Stimulated activated CD8-positive, alpha-beta memory T cell treated with anti-CD3 and anti-CD28 coated beads, Interleukin-7, amount 100 ng/mL, for 24 hours (primary cell): ENCODE results near the gene DPP4.
A peak's percentile ranks its signal among the peaks of the same experiment; 100 is the strongest.

Experiments
- DNase-seq: peaks from one replicate; pipeline ENCODE4 v3.0.0-alpha.2; 2020; ENCODE audit warnings: low read depth

The DPP4 gene

DNA sequence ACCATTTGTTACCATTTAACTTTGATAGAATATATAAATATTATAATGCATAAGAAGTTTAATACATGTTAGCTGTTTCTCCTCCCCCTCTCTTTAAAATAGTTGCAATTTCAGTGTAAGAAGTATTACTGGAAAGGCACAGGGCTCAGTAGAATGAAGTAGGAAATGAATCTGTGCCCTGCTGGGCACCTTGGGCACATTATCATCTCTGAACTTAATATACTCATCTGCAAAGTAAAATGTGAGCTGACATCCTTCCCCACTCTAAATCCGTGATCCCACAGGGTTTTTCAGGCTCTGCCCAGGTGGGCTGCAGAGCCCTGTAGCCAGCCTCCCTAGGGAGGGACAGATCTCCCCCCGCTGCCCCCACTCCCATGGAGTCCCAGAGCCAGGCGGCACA, 56.8 kb downstream of the DPP4 start:
- no peak for DNase-seq

GRCh38 chr2:162016080-162016479, 57.9 kb downstream of the DPP4 start:
- no peak for DNase-seq

GRCh38 chr2:162014751-162015150, 59.3 kb downstream of the DPP4 start:
- no peak for DNase-seq

DNA sequence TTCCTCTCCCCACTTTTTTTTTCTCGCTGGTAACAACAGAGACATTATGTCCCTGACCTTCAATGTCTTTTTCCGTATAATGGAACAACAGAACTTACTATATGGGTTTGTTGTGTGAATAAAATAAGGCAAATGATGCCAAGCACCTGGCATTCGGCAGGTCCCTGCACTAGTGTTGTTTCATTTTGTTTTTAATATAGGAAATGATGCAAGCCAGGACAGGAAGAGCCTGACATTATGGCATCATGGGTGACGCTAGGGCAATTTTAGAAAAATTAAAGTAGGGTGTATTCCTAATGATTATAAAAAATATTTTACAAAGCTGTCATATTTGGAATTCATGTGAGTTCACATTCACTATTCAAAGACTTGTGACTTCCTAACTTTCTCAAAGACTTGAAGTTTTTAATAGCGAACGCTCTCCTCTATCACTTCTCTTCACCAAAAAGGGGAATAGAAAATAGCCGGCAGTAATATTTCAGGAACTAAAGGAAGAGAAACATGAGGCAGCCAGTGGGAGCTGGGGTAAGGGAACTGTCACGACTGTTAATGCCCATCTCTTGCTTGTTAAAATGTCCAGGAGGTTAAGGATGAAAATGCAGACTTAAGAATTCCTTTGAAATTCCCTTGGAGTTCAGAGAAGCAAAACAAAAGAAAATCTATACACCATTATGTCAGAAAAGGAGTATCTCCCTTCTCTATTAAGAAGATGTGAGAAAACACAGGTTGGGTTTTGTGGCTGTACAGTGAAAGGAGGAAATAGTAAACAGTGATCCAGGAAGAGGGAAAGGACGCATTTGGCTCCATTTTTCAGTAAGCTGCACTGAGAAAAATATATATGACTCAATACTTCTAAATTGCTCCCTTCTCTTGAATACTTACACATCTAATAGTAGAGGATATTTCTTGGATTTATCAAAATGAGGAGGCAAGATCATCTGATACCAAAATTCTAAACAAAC, 60.2 kb downstream of the DPP4 start:
- DNase-seq, result no peak

- no peak for DNase-seq
Measured at GRCh38 chr2:162012565-162013058, 61.4 kb downstream of the DPP4 start.

DNA sequence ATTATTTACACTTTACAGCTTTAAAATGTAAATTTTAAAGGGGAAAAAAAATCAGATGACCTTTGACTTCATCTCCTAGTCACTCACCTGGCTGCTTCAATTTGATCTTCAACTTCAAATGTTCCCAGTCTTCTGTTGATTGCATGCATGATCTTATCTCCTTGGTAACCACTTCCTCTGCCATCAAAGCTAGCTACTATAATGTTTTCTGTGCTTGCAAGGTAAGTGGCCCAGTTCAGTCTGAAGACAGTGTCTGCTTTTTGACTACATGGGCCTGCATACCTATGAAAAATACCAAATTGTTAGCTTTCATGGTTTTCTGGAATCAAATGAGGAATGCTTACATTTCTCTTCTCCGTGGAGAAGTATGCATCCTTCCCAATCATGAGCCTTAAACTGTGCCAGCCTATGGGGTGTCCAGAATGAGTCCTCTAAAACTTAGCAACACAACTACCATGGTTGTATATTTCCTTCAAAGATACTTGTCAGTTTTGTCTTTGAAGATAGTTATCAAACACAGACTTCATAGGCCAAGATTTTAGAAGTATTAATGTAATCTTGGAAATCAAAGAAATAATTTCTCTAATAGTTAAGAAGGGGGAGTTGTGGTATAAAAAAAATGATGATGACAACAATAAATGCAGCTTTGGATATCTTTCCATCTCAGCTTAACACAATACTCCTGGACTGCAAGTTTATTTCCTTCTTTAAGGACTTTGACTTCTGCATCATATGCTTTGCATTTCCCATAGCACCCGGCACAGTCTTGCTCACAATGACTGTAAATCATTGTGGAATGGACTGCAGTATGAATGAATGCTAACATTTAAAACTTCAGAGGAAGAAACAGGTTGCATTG, 62.1 kb downstream of the DPP4 start:
- DNase-seq, result no peak

DNA sequence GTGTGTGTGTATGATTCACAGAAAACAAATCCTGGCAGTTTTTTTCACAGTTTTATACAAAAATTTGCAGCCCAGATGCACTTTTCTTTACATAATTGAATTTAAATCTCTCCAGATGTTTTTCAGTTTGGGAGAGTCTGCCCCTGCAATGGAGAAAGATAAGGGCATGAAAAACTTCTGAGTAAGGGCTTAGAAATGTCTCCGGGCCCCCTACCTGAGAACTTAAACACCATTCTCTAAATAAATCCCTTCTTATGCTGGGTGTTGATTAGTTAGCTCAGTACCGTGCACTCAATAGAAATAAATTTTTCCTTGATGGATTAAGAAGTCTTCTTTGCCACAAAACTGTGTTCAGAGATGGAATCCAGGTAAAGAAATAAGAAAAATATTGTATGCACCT, 64.5 kb downstream of the DPP4 start:
- DNase-seq, result no peak

- DNase-seq, result no peak
Measured at GRCh38 chr2:162007447-162008040, 66.5 kb downstream of the DPP4 start.

GRCh38 chr2:162006337-162006736, 67.7 kb downstream of the DPP4 start:
- no peak for DNase-seq

GRCh38 chr2:162004031-162004430, 70.0 kb downstream of the DPP4 start:
- DNase-seq, result no peak

- no peak for DNase-seq
Measured at GRCh38 chr2:162002623-162003235, 71.3 kb downstream of the DPP4 start.

DNA sequence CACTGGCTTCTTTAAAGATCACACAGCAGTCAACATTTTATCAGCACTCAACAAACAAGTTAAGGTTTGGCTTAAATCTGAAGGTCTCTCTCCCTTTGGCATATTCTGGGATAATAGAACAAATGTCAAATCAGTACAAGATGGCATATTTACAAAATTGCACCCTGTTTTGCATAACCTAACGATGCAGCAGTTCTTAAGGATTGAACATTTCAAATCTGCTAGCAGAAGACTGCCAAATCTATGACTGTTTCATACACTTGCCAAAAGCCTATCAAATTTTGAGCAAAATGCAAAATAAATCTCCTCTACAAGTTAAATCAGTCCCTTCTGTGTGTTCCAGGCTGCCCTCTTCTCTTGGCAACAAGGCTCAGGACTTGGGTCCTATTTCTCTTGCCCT, 73.6 kb downstream of the DPP4 start:
- DNase-seq, result no peak

DNA sequence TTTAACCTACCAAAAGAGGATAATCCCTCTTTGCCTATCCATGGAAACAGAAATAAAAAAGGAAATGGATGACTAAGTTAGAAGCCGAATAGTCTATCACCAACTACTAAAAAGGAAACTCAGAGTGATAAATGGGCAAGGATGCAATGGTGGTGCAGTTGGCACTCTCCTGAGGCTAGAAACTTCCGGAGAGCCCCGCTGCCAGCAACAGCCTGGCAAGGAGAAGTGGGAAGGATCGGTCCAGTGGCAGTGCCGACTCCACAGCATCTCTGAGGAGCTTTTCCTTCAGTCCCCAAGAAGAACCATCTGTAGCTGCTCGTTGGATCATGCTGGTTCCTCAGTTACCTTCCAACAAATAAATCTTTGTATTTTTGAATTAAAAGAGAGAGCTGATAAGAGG, 74.7 kb downstream of the DPP4 start:
- DNase-seq, result no peak

DNA sequence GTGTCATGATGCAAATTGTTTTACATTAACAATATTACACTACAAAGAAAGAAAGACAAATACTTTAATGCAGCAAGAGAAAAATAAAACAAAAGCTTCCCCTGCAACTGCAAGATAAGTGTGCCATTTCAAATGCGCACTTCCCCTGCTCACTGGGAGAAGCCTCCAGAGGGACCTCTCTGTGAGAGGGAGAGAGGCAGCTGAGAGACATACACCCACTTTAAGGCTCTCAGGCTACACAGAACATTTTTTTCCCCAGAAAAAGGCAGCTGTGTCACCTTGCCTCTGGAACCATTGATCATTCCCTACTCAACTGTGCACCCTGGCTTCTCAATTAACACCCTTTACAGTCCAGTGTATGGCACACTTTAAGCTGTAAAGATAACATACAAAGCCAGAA, 75.2 kb downstream of the DPP4 start:
- DNase-seq, result no peak

GRCh38 chr2:161997916-161998471, 76.0 kb downstream of the DPP4 start:
- no peak for DNase-seq

- DNase-seq, result no peak
Measured at GRCh38 chr2:161995553-161996016, 78.4 kb downstream of the DPP4 start.

- DNase-seq, result no peak
Measured at GRCh38 chr2:161994761-161995520, 79.1 kb downstream of the DPP4 start.

GRCh38 chr2:161992531-161992930, 81.5 kb downstream of the DPP4 start:
- peak; percentile 21 for DNase-seq

GRCh38 chr2:161991991-161992390, 82.0 kb downstream of the DPP4 start:
- no peak for DNase-seq

DNA sequence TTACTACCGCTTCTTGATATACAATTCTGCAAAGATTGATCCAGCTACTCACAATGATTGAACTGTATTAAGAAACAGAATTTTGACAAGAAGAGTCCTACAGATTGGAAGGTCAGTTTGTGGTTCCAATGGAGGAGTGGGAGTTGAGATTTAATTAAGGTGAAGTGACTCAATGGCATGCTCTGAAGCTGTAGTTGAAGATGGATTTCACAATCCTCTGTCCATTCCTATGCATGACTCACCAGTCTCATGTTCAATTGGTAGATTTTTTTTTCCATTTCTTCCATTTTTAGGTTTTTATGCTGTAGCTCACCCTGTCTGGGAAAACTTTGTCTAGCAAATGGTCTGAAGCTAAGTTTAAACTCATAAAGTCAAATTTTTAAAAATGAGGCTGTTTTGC, 83.3 kb downstream of the DPP4 start:
- DNase-seq, result no peak

GRCh38 chr2:161990036-161990435, 84.0 kb downstream of the DPP4 start:
- no peak for DNase-seq
